ENCODE results near the gene KIAA0319L.

KIAA0319L gene

DNA sequence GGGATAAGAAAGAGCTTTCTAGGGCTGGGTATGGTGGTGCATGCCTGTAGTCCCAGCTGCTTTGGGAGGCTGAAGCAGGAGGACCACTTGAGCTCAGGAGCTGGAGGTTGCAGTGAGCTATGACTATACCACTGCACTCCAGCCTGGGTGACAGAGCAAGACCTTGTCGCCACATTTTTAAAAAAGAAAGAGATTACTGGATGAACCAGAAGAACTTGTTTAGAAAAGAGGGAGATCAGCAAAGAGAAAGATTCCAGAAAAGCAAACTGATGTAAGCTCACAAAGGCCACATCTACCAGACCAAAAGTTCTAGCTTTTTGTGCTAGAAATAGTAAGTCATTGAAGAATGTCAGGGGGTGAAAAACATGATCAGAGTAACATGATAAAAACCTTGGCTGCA, 117.6 kb downstream of the KIAA0319L start:
- DNase-seq, result no peak

- no peak for DNase-seq
Measured at GRCh38 chr1:35437200-35437599, 120.0 kb downstream of the KIAA0319L start.

- no peak for DNase-seq
Measured at GRCh38 chr1:35436078-35436477, 121.1 kb downstream of the KIAA0319L start.

GRCh38 chr1:35434703-35435102, 122.5 kb downstream of the KIAA0319L start:
- no peak for DNase-seq

DNA sequence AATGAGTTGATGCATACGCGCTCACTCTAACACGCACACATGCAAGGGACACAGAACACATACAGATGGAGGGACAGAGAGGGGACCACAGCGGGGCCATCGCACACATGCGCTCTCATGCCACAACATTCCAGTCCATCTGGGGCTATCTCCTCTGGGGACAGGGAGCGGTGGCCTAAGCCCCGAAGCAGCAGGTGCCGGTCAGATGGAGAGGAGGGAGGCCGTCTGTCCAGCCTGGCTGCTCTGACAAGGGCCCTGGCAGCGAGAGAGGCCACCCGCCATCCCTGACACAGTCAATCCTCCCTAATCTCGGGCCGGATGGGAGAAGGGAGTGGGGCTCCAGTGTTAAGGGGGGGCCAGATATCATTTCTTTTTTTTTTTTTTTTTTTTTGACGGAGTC, 123.5 kb downstream of the KIAA0319L start:
- no peak for DNase-seq

GRCh38 chr1:35432231-35432630, 125.0 kb downstream of the KIAA0319L start:
- no peak for DNase-seq

GRCh38 chr1:35431173-35431599, 126.0 kb downstream of the KIAA0319L start:
- DNase-seq, result no peak

DNA sequence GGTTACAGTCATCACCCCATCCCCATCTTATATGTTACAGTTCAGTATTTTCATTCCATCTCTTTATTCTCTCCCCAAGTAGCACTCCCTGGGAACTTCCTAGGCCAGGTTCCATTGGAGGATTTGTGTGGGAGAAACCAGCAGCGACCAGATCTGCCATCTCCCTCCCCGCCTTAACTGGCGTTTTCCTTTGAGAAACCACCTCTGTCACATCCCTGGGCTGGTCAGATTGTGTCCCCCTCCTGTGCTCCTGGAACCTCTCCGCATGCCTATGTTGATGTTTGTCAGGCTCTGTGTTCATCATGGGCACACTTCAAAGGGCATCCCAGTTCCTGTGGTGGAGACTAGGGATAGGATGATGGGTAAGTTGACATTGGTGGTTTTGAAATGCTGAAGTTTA, 126.4 kb downstream of the KIAA0319L start:
- DNase-seq, result no peak

DNA sequence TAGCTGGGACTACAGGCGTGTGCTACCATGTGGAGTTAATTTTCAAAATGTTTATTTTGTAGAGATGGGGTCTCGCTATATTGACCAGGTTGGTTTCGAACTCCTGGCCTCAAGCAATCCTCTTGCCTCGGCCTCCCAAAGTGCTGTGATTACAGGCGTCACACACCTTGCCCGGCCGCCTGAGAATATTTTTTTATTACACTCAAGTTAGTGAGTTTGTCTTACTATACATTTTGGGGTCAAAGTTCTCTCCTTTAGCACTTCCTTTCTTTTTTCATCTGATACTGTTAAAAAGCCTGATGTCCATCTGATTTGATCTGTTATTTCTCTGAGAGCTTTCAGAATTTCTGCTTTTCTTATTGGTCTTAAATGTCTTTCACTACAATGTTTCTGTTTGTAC, 128.8 kb downstream of the KIAA0319L start:
- no peak for DNase-seq

GRCh38 chr1:35426097-35426586, 131.1 kb downstream of the KIAA0319L start:
- no peak for DNase-seq

DNA sequence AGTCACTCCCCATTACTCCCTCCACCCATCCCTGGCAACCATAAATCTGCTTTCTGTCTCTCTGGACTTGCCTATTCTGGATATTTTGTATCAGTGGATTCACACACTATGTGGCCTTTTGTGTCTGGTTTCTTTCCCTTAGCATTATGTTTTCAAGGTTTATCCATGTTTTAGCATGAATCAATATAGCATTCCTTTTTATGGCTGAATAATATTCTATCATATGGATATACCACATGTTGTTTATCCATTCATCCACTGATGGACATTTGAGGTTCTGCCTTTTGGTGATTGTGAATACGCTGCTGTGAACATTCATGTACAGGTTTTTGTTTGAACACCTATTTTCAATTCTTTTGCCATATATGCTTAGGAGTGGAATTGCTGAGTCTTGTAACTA, 148.3 kb downstream of the KIAA0319L start:
- DNase-seq, result no peak

DNA sequence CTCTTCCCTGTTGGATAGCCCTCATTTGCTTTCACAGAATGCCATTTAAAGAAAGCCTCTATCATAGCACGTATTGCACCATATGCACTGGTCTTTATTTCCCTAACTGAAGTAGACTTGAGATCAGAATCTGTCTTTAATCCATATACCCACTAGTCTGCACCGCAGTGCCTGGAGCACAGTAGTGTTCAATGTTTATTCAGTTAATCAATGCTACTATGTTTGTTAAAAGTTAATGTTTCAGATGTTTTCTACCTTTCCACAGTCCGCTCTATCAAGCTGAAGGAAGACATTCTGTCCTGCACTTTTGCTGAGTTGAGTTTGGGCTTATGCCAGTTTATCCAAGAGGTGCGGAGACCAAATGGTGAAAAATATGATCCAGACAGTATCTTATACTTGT, 149.5 kb downstream of the KIAA0319L start:
- no peak for DNase-seq

- DNase-seq, result no peak
Measured at GRCh38 chr1:35406103-35406502, 151.1 kb downstream of the KIAA0319L start.

- DNase-seq, result no peak
Measured at GRCh38 chr1:35401049-35401448, 156.2 kb downstream of the KIAA0319L start.

DNA sequence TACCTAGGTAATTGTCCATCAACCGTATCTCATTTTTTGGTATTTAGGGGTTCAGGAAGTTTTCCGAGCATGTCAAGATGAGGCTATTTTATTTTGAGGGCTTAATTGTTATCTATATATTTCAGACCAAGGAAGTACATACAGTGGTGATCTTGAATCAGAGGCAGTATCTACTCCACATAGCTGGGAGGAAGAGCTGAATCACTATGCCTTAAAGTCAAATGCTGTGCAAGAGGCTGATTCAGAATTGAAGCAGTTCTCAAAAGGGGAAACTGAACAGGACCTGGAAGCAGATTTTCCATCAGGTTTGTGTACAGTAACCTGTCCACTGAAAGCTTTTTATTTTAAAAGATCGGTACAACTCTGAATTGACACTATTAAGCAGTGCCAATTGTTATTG, 158.5 kb downstream of the KIAA0319L start:
- DNase-seq, result no peak

- no peak for DNase-seq
Measured at GRCh38 chr1:35394386-35394785, 162.8 kb downstream of the KIAA0319L start.

DNA sequence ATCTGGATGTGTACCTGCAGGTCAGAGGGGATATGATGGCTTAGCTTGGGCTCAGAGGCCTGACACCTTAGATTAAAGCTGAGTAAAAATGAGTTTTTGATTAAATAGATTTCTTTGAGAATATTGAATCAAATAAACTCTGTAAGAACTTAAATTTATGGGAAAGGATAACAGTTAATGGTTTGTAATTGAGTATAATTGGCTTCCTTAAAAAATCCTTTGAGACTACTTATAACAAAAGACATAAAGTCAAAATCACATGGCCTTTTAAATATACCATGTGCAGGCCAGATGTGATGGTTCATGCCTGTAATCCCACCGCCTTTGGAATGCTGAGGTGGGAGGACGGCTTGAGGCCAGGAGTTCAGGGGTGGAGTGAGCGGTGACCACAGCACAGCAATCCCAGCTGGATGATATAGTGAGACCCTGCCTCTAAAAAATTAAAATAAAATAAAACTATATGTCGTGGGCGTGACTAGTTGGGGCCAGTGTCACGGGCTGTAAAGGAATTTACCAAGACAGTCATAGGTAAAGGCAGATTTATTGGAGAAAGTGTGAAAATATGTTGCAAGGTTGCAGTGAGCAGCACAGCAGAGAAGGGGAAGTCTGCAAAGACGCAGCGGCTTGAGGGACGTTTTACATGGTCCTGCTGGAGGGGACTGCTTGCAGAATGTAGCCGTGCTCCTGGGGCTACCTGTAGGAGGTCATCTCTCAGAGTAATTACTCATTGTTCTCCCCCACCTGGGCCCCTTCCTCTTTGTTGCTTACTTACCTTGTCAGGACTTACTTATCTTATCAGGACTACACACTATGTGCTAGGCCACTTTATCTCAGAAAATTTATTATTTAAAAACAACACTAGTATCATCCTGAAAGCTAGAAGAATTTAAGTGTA, 166.4 kb downstream of the KIAA0319L start:
- no peak for DNase-seq

- DNase-seq, result no peak
Measured at GRCh38 chr1:35386959-35387358, 170.2 kb downstream of the KIAA0319L start.

DNA sequence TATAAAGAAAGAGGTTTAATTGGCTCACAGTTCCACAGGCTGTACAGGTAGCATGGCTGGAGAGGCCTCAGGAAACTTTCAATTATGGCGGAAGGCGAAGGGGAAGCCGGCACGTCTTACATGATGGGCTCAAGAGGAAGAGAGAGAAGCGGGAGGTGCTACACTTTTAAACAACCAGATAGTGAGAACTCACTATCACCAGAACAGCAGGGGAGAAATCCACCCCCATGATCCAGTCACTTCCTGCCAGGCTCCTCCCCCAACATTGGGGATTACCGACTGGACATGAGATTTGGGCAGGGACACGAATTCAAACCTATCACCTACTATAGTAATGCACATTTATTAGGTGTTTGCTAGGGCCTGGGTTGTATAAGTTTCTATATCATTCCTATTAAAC, 170.9 kb downstream of the KIAA0319L start:
- DNase-seq, result no peak
